ENCODE measurements around the gene FOCAD.
A peak's percentile ranks its signal among the peaks of the same experiment; 100 is the strongest.
"Not testable (repeated sequence)": the region's sequence is repeated elsewhere in the genome, so short reads cannot be mapped to it uniquely, and the experiment has no call there.

Gene FOCAD

DNA sequence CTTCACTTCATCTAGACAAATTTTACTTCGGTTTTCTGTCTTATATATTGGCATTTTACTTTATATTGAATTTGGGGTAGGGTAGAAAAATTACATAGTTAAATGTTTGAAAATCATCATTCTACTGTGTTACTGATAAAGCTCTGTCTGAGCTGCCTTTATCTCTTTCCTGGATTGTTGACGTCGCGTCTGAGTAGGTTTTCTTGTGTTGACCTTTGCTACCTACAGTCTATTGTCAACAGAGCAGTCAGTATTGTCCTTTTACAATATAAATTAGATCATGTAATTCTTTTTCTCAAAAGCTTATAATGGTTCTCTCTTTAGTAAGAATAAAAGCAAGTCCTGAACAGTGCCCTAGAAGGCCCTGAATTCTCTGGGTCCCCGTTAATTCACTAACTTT, 219.2 kb downstream of the FOCAD start:
- no peak for DNase-seq

DNA sequence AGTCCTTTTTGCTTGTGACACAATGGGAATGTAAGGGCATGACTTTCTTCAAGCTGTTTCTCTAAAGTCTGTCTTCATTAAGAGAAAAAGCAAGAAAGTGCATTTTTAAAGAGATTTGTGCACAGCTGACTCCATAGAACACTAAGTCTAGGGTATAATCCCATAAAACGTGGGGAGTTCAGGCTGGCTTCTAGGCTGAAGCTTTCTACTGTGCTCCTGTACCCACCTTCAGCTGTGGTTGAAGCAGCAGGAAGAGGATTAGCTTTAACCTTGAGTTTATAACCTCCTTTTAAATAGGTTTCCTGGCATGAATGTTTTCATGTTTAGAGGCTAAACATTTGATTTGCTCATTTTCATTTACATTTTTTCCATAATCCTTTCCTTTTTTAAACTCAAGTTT, 220.9 kb downstream of the FOCAD start:
- no peak for DNase-seq

DNA sequence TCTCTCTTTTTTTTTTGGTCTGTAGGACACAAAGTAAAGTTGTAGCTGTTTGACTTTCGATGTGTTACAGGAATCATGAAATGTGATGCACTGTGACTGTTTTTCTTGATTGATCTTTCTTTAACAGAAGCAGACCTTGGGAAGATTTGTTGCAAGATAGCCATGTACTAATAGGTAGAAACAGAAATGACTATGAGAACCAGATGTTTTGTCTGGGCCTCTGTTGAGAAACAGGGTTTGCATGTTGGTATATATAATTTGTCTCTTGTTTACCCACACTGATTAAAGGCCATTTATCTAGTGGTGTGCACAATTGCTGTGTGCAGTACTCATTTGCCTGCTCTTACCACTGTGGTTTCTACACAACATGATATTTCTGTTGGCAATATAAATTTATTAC, 222.3 kb downstream of the FOCAD start:
- DNase-seq = peak in 1 of 2 experiments; percentile 11

DNA sequence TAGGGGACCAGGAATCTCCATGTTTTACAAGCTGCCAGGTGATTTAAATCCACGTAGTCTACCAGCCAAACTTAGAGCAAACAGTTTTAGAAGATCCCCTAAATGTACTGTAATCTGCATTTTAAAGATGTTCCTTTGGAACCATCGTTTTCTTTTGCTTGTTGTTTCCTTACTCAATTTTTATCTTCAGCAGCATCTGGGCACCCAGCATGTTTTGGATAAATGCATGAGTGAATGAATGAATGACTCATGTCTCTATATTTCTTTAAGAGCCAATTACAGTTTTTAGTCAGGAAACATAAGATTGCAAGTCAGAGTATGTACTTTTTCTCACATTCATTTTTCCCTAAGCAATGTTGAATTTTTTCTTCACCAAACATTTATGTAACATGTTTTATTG, 224.4 kb downstream of the FOCAD start:
- no peak for DNase-seq

DNA sequence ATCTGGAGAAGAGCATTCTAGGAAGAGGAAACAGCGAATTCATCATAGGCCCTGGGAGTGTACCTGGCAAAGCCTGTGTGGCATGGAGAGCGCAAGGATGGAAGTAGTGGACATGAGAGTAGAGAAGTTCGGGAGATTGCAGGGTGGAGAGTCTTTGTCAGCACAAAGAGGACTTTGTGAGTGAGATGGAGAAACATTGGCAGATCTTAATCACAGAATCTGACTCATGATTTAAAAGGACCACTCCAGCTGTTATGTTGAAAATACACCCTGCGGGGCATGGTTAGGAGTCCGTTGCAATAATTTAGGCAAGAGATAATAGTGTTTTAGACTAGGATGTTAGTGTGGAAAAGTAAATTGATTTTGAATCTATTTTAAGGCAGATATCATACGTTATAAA, 230.5 kb downstream of the FOCAD start:
- no peak for DNase-seq

DNA sequence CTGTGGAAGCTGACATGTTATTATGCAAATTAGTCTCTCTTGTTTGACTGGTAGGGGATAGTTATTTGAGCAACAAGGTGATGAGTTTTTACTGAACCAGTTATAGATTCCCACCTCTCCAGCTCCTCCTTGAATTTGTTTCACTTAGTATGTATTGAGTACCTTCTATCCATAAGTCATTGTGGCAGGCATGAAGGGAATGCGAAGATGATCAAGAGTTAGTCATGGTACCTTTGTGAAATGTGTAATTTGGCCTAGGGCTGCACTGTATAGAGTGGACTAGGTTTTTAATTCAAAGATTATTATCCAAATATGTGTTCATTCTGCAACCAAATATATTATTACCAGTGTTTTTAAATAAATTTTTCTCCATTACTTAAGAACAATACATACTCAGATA, 237.3 kb downstream of the FOCAD start:
- DNase-seq = no peak

DNA sequence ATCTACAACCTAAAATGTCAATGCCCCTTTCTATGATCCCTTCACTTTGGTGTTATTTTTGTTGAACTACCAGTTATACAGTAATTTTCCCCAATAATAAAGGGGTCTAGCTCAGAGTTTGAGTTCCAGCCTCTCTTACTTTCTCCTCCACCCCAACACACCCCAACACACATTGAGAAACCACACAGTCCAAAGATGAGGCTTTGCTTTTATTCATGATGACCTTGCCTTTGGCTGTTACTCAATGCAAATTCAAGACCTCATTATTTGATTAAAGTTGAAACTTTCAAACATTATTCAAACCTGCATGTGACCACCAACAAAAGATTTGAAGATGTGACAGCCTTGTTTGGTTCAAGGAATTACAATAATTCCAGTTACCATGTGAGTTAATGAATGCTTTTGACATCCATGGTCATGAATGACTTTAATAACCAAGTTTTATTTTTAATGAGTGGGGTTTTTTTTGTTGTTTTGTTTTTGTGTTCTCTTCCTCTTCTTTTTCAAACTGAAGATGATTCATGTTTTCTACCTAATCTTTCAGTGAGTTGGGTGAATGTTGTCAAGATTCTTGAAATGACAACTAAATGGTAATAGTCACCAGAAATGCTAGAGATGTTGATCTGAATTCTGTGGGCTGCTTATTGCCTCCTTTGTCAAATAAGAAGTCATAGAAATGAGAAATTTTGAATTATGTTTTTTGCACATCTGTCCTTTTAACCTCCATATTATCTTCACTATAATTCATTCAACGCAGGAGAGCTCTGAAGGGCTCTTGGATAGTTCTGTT, 241.4 kb downstream of the FOCAD start:
- DNase-seq = no peak

DNA sequence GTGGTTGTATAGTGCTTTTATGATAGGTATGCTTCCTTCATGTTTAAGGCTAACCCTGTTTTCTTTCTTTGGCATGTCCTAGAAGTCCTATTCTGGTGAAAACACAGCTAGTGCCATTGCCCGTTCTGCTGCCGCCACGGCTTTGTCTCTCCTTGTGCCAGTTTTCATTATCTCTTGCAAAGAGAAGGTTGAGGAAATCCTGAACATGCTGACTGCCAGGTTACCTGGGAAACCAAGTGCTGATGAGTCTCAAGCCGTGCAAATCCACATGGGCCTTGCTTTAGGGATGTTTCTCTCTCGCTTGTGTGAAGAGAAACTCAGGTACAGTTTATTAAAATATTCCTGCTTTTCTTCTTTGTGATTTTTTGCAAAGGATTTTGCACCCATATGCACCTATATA, 245.2 kb downstream of the FOCAD start:
- DNase-seq = no peak

DNA sequence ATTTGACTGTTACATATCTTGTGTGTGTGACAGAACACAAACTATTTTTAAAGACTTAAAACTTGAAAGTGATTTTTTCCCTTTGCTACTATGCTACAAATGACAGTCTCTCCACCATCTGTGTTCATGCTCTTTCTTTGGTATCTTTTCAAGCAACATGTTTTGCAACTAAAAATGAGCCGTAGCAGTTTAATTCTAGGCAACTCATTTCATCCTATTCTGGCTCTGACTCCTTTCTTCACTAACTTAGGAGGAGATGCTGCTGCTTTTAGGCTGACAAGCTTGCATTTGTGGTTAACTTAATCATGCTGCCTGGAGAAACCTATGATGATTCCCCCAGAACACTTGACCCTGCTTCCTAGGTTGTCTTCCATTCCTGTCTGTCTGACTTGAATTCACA, 246.8 kb downstream of the FOCAD start:
- no peak for DNase-seq

DNA sequence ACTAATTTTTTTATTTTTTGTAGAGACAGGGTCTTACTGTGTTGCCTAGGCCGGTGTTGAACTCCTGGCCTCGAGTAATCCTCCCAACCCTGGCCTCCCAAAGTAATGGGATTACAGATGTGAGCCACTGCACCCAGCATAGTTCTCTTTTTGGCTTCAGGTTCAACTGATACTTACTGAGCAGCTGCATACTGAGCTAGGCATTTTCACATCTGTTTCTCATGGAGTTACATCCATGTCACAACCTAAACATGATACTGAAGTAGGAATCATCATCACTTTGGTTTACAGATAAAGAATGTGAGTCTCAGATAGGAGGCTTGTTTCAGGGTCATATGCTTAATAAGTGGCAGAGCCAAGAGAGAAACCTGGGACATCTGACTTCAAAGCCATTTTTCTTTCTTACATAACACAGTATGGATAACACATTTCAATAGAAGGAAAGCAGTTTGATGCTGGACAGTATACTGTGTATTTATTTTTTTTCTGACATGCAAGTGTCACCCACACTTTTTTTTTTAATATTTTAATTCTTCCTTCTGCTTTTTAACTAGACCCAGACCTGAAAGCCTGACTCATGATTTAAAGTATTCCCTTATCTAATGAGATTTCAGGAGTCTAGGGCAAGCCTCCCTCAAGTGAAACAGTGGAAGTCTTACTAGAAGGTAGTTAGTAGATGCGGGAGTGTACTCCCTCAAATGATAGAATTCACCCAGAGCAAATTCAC, 256.6 kb downstream of the FOCAD start:
- DNase-seq = no peak

DNA sequence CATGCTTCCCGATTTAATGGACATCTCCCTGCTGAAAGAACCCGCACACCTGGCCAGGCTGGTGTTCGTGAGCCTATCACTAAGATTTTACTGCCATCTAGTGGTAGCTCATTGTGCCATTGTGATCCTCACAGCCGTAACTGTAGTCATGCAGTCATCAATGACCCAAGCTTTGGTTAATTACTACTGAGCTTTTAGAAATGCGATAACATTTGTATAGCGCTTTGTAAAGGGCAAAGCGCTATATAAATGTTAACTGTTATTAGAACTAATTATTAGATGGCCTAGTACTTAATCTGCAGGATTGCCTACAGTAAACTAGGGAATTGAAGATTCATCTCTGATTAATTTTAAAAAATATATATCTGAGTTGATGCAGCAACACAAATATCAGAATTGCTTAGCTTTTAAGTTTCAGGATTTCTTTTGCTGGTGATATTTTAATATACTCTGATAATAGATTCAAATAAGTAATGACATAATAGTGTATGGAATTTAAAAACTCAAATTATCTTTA, 257.2 kb downstream of the FOCAD start:
- DNase-seq = peak; percentile 71 to 85

DNA sequence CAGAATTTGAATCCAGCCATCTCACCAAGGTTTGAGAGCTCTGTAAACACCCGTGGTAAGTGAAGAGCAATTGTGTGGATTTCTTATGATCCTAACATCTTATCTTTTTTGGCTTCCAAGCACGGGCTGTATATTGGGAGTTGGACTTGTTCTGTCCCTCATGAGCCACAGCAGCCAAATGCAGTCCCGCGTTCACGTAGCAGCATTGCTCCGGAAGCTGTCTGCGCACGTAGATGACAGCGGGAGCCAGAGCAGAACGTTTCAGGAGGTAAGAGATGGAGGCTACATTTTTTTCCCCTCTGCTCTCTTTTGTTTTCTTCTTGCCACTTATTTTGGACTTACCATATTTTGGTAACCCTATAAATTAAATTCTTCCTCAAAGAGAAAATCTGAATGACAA, 260.4 kb downstream of the FOCAD start:
- no peak for DNase-seq

DNA sequence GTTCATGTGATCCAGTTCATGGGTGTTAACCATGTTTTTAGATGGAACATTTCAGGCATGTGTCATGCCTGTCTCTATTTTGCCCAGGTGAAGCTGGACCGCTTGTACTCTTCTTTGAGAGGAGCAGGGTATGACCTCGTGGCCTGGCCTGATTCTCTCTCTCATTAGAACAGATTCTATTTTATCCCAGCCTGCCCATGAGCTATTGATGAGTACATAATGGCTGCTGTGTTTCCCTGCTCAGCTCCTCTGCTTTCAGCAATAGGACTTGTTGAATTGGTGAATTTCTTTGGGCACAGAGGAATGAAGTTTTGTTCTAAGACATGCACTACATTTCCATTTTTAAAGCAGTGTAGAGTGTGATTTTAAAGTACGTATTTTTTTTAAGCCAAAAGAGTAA, 261.2 kb downstream of the FOCAD start:
- DNase-seq = no peak

DNA sequence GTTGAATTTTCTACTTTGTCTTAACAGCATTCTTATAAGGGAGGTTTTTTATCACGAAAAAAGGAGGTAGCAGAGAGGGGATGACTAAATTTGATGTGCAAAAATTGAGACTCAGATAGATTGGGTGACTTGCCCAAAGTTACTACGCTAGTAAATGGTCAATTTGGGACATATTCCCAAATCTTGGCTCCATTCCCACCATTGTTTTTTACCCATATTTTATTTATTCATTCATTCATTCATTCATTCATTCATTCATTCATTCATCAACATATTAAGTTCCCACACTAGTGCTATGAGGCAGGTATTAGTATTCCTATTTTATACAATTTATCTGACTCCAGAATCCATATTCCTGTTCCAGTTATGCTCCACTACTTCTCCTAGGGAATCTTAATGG, 261.8 kb downstream of the FOCAD start:
- no peak for DNase-seq

DNA sequence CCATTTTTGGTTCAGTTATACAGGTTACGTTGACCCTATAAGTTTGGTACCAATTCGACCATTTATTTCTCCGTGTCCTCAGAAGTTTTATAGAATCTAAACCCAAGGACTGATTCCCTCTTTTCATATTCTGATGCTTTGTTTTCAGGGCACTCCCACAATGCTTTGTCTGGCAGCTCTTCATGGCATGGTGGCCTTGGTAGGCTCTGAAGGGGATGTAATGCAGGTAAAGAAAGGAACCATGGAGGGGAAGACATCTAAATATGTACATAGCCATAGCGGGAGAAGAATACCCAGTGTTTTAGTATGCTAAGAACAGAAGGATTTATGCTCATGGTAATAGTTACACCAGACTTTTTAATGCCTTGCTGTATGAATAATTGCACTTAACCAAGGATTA, 264.6 kb downstream of the FOCAD start:
- no peak for DNase-seq

DNA sequence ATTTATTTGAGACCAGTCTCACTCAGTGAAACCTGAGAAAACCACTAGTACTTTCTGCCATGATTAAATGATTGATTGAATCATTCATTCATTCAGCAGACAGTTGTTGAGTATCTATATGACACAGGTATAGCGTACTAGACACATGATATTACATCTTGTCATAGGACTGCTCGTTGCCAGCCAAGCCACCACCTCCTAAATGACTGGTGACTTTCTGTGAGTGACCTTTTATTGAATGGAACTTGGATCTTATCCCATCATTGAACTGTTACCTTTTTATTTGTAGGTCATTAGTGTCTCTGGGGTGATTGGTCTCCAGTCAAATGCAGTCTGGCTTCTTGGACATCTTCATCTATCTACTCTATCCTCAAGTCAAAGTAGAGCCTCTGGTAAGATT, 266.6 kb downstream of the FOCAD start:
- DNase-seq = no peak

DNA sequence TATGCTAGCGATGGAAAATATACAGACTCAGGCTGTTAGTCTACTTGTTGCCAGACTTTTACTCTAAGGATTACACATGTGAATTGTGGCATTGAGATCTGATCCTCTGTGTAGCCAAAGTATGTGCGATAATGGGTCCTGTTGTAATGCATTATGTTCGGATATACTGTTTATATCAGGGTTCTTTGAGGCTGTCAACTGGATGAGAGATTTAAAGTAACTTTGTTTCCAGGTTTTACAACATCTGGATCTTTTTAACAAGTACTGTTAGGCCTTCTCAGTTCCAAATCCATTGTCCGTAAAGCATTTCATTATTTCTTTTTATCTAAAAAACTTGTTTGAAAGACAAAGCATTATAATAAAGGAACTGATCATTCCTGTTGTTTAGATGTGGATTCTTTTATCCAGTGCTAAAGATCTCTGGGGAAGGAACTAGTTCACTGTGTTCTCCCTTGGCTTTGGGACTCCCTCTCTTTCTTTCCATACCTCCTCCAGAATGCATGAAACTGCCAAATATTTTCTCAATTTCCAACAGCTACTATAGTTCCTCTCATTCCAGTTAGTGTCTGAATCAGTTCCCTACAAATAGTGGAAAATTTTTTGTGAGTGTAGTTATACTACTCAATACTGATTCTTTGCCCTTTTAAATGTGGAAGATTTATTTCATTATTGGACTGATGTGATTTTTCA, 278.6 kb downstream of the FOCAD start:
- no peak for DNase-seq

DNA sequence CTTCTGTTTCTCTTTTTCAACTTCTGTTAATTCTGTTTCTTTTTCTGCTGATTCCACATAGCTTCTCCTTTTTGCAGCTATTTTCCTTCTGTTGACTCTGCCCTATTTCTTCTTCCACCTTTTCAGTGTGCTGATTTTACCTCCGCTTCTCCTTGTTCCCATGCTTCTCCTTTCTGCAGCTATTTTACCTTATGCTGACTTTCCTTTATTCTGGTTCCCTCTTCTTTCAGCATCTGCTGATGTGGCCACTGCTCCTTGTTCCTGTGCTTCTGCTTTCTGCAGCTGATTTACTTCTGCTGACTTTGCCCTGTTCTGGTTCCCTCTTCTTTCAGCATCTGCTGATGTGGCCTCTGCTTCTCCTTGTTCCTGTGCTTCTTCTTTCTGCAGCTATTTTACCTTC, 288.6 kb downstream of the FOCAD start:
- no peak for DNase-seq

DNA sequence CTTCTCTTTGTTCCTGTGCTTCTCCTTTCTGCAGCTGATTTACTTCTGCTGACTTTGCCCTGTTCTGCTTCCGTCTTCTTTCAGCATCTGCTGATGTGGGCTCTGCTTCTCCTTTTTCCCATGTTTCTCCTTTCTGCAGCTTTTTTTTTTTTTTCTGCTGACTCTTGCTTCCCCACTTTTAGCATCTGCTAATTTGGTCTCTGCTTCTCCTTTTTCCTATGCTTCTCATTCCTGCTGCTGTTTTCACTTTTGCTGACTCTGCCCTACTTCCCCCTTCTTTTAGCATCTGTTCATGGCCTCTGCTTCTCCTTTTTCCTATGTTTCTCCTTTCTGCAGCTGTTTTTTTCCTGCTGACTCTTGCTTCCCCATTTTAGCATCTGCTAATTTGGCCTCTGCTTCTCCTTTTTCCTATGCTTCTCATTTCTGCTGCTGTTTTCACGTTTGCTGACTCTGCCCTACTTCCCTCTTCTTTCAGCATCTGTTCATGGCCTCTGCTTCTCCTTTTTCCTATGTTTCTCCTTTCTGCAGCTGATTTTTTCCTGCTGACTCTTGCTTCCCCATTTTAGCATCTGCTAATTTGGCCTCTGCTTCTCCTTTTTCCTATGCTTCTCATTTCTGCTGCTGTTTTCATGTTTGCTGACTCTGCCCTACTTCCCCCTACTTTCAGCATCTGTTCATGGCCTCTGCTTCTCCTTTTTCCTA, 289.3 kb downstream of the FOCAD start:
- not testable (repeated sequence) for DNase-seq

DNA sequence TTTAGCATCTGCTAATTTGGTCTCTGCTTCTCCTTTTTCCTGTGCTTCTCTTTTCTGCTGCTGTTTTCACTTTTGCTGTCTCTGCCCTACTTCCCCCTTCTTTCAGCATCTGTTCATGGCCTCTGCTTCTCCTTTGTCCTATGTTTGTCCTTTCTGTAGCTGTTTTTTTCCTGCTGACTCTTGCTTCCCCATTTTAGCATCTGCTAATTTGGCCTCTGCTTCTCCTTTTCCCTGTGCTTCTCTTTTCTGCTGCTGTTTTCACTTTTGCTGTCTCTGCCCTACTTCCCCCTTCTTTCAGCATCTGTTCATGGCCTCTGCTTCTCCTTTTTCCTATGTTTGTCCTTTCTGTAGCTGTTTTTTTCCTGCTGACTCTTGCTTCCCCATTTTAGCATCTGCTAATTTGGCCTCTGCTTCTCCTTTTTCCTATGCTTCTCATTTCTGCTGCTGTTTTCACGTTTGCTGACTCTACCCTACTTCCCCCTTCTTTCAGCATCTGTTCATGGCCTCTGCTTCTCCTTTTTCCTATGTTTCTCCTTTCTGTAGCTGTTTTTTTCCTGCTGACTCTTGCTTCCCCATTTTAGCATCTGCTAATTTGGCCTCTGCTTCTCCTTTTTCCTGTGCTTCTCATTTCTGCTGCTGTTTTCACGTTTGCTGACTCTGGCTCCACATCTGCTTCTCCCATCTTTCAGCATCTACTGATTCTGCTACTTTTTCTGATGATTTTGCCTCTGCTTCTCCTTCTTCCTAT, 290.3 kb downstream of the FOCAD start:
- not testable (repeated sequence) for DNase-seq

DNA sequence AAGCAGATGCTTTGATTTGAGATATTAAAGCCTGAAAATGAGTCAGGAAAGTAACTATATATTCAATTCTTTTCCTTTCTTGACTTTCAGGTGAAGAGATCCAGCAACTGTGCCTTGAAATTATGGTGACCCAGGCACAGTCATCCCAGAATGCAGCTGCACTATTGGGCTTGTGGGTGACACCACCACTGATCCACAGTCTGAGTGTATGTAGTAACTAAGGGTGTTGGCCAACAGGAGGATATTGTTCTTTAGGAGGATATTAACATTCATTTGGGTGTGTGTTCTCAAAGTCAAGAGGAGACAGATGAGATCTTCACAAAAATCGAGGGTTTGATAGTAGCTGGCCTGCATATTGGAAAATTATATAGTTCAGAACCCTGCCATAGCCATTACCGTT, 294.2 kb downstream of the FOCAD start:
- no peak for DNase-seq

DNA sequence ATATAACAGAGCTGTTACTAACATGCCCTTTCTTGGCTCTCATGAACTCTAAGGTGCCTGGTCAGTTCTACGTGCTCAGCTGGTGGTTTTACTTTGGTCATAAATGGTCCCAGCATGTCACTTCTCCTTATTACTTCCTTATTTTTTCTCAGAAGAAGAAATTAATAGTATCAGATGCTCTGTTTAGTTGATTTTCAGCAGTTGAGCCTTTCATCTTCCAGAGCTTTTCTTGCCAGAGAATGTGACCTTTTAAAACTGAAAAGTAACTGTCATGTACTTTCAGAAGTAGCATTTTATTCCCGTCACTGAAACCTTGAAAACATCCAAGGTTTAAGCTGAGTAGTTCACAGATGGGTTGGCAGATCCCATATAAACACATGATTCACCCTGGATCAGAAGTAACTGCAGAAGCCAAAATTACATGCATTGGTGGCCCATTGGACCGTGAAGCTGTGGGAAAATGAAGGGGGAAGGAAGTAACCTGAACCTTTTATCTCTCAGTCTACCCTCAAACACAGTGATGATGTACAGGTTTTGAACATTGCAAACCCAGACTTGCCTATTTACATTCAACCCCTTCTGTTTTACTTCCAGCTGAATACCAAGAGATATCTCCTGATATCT, 296.9 kb downstream of the FOCAD start:
- no peak for DNase-seq
